ENCODE results near the gene MOB3B.

Gene MOB3B

GRCh38 chr9:27460226-27461023 is 69.2 kb downstream of the MOB3B start:
- ChIA-PET POLR2A (interaction anchor here (0.6 kb wide), 2 partner anchors 10 to 54 kb away, joined by 3 read pairs; no protein-coding TSS in a partner anchor), CTCF (no interaction called here)
- no peaks in the 10 kb centered on the region for H3K36me3 ChIP-seq (ENCODE audit: control insufficient read depth in 2 of 2, insufficient read depth in 1 of 2, low read length in 2 of 2)
- no peak for TF ChIP-seq ZNF707 (tag by site-specific recombination; IDR thresholded peaks at IDR 0.05)
- no peak for TF ChIP-seq ZBTB17 (tag by site-specific recombination; IDR thresholded peaks at IDR 0.05)
- TF ChIP-seq ZNF521 (tag by site-specific recombination; IDR thresholded peaks at IDR 0.05): no peak
- TF ChIP-seq ZNF391 (tag by site-specific recombination; IDR thresholded peaks at IDR 0.05; ENCODE audit: borderline replicate concordance, low read depth): no peak
- TF ChIP-seq GLIS2 (tag by site-specific recombination; IDR thresholded peaks at IDR 0.05): no peak
- TF ChIP-seq ZNF274 (IDR thresholded peaks at IDR 0.05; ENCODE audit: low read length): no peak
- no peak for TF ChIP-seq ZNF274 (tag by site-specific recombination; IDR thresholded peaks at IDR 0.05; ENCODE audit: borderline replicate concordance)
- TF ChIP-seq, protein P1, sequence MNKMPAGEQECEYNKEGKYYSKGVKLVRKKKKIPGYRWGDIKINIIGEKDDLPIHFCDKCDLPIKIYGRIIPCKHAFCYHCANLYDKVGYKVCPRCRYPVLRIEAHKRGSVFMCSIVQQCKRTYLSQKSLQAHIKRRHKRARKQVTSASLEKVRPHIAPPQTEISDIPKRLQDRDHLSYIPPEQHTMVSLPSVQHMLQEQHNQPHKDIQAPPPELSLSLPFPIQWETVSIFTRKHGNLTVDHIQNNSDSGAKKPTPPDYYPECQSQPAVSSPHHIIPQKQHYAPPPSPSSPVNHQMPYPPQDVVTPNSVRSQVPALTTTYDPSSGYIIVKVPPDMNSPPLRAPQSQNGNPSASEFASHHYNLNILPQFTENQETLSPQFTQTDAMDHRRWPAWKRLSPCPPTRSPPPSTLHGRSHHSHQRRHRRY (tag by site-specific recombination; IDR thresholded peaks at IDR 0.05): no peak
- TF ChIP-seq ZFP41 (tag by site-specific recombination; IDR thresholded peaks at IDR 0.05; ENCODE audit: borderline replicate concordance): no peak
- no peak for TF ChIP-seq ZNF184 (tag by site-specific recombination; IDR thresholded peaks at IDR 0.05)
- no peak for TF ChIP-seq ZNF837 (tag by site-specific recombination; IDR thresholded peaks at IDR 0.05)
- TF ChIP-seq ZNF768 (tag by site-specific recombination; IDR thresholded peaks at IDR 0.05): no peak
- TF ChIP-seq ZNF76 (tag by site-specific recombination; IDR thresholded peaks at IDR 0.05; ENCODE audit: borderline replicate concordance, low read depth): no peak
- TF ChIP-seq TCF7L2 (IDR thresholded peaks at IDR 0.05; ENCODE audit: borderline replicate concordance, low read depth, low read length): no peak
- no peak for TF ChIP-seq TRIM28 (IDR thresholded peaks at IDR 0.05; ENCODE audit: borderline replicate concordance, low read length)
- TF ChIP-seq ZNF664 (tag by site-specific recombination; IDR thresholded peaks at IDR 0.05): no peak
- no peak for TF ChIP-seq ZNF416 (tag by site-specific recombination; IDR thresholded peaks at IDR 0.05)
- TF ChIP-seq ZNF350 (tag by site-specific recombination; IDR thresholded peaks at IDR 0.05): no peak
- no peak for TF ChIP-seq KLF16 (tag by site-specific recombination; IDR thresholded peaks at IDR 0.05)
- no peak for TF ChIP-seq ZNF747 (tag by site-specific recombination; IDR thresholded peaks at IDR 0.05)
- no peak overlapping the region for H3K4me3 ChIP-seq (ENCODE audit: low read depth, low read length)
- no peaks in the 10 kb centered on the region for H3K4me1 ChIP-seq (ENCODE audit: control insufficient read depth, insufficient read depth, low read length)
- no peak overlapping the region for H3K27ac ChIP-seq (ENCODE audit: extremely low read depth, low read depth, low read length)
- H3K9me3 ChIP-seq (ENCODE audit: control insufficient read depth, insufficient read depth, low read depth, low read length): no peaks in the 10 kb centered on the region

DNA sequence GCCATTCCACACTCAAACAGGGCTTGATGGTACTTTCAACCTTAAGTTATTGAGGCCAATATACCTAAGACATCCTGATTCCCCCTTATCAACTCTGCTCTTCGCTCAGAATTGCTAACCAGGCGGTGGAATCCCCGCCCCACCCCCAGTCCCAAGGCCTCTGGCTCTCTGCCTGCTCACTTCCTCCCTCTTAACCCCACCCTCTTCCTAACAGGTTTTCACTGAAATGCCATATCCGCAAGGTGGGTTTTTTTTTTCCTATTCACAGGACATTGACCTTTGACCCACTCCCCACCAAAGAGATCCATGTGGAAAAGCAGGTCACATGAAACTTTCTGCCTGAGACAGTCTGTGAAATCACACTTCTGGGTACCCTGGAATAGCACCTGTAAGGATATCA is 72.2 kb downstream of the MOB3B start:
- H3K9me3 ChIP-seq (ENCODE audit: control insufficient read depth, insufficient read depth, low read depth, low read length): no peaks in the 10 kb centered on the region
- no peak overlapping the region for H3K27ac ChIP-seq (ENCODE audit: extremely low read depth, low read depth, low read length)
- H3K4me3 ChIP-seq (ENCODE audit: low read depth, low read length): no peak overlapping the region
- H3K36me3 ChIP-seq (ENCODE audit: control insufficient read depth in 2 of 2, insufficient read depth in 1 of 2, low read length in 2 of 2): peaks cover 0 to 6% of the 10 kb centered on the region in 2 experiments; a peak in 1 of 3 replicates
- ChIA-PET POLR2A (interaction anchor here (1.4 kb wide), 1 partner anchor 19 kb away, joined by 3 read pairs; no protein-coding TSS in a partner anchor), CTCF (interaction anchor here (0.9 kb wide), 1 partner anchor 125 kb away, joined by 3 read pairs; no protein-coding TSS in a partner anchor)
- H3K4me1 ChIP-seq (ENCODE audit: control insufficient read depth, insufficient read depth, low read length): no peaks in the 10 kb centered on the region
- TF ChIP-seq, protein P2, sequence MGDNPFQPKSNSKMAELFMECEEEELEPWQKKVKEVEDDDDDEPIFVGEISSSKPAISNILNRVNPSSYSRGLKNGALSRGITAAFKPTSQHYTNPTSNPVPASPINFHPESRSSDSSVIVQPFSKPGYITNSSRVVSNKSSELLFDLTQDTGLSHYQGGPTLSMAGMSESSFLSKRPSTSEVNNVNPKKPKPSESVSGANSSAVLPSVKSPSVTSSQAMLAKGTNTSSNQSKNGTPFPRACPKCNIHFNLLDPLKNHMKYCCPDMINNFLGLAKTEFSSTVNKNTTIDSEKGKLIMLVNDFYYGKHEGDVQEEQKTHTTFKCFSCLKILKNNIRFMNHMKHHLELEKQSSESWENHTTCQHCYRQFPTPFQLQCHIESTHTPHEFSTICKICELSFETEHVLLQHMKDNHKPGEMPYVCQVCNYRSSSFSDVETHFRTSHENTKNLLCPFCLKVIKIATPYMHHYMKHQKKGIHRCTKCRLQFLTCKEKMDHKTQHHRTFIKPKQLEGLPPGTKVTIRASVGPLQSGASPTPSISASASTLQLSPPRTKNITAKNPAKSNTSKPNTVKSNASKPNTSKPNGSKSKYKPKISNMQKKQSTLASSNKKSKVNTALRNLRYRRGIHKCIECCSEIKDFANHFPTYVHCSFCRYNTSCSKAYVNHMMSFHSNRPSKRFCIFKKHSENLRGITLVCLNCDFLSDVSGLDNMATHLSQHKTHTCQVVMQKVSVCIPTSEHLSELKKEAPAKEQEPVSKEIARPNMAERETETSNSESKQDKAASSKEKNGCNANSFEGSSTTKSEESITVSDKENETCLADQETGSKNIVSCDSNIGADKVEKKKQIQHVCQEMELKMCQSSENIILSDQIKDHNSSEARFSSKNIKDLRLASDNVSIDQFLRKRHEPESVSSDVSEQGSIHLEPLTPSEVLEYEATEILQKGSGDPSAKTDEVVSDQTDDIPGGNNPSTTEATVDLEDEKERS (tag by site-specific recombination; IDR thresholded peaks at IDR 0.05): no peak
- TF ChIP-seq ZNF292 (tag by site-specific recombination; IDR thresholded peaks at IDR 0.05; ENCODE audit: borderline replicate concordance, low read depth): no peak
- TF ChIP-seq PRDM1 (tag by site-specific recombination; IDR thresholded peaks at IDR 0.05): no peak
- no peak for TF ChIP-seq ZNF138 (tag by site-specific recombination; IDR thresholded peaks at IDR 0.05; ENCODE audit: borderline replicate concordance)

Data from HEK293 (cell line).